Gastroesophageal sphincter (tissue), 3 donors: ENCODE data around the gene ARMCX6.

ENCODE experiments used
- CTCF ChIP-seq, 4 experiments: fragments of 200-600 bp in 2 of 4; fragments of 450-650 bp in 2 of 4; sonication (generic) in 1 of 4; IDR thresholded peaks; one replicate each; pipeline ENCODE4 v1.5.1; 2017 to 2019; ENCODE audit warnings: antibody characterized with exemption in 4 of 4, mild to moderate bottlenecking in 2 of 4, moderate library complexity in 2 of 4
- EP300 ChIP-seq: sonication (generic); formaldehyde crosslinking; IDR thresholded peaks from one replicate; pipeline ENCODE4 v1.6.1; 2017; ENCODE audit warnings: antibody characterized with exemption, mild to moderate bottlenecking
- POLR2A ChIP-seq, 2 donors: fragments of 450-650 bp; IDR thresholded peaks; one replicate each; pipeline ENCODE4 v1.6.1; 2017; ENCODE audit warnings: antibody characterized with exemption in 2 of 2, mild to moderate bottlenecking in 2 of 2, moderate library complexity in 1 of 2

- TF ChIP-seq CTCF (IDR thresholded peaks at IDR 0.05) = no peak
- TF ChIP-seq POLR2A (IDR thresholded peaks at IDR 0.05) = no peak
- TF ChIP-seq EP300 = no peak
Measured at GRCh38 chrX:101657495-101657894, 39.7 kb upstream of the ARMCX6 start.
